HG03025 (cell line): ENCODE data around the gene VGLL4.

Source experiments
- ATAC-seq: cut with Tn5 transposase; IDR thresholded peaks from one replicate; pipeline ENCODE4 v1.9.1; 2021; ENCODE audit warnings: mild to moderate bottlenecking, moderate library complexity; ENCODE audit not compliant: unreplicated experiment, low FRiP score

Gene VGLL4

DNA sequence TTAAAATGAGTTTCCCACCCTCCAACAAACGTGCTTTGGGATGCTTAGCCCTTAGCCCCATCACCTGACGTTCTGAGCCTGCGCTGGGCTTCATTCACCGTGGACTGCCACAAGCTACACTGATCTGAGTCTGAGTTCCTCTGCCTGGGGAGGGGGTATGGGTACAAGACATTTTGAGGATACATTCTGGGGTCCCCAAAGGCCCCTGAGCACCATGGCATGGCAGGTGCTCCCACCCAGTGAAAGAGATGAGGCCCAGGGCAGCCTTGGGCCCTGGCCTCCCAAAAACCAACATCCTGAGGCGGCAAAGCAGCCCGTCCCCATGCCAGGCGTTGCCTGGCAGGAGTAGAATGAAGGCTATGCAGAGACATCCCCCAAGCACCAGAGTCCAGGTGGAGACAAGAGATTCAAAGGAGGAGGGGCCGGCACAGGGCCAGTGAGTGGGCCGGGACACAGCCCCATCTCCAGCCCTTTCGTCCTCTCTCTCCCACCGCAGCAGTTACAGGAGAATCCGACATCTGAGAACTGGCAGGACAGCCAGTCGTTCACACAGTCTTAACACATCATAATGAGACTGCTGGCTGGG lies 74.5 kb downstream of the VGLL4 start:
- no peak for ATAC-seq

DNA sequence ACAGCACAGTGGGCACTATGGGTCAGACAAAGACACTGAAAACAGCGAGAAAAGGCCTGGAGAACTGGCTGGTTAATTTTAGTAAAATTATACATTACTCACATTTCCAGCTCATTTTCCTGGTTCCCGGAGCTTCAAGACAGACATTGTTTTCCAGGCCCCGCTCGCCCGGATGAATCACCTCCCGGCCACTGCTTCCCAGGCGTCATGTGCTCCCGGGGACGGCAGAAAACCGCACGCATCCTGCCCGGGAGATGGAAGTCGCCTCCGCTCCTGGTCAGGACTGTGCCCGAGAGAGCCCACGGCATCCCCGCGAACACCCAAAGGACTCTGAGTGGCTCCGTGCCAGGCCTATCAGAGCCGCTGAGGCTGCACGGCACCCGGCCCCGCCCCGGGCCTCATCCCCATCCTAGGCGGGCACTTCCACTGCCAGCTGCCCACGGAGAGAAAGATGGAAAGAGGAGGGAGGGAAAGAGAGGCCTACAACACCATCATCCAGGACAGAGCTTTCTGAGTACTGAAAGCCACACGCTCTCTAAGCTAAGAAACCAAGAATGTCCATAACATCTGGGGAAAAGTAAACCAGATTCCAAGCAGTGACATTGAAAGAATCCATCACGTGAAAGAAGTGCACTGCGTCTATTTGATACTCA lies 75.1 kb downstream of the VGLL4 start:
- no peak for ATAC-seq

DNA sequence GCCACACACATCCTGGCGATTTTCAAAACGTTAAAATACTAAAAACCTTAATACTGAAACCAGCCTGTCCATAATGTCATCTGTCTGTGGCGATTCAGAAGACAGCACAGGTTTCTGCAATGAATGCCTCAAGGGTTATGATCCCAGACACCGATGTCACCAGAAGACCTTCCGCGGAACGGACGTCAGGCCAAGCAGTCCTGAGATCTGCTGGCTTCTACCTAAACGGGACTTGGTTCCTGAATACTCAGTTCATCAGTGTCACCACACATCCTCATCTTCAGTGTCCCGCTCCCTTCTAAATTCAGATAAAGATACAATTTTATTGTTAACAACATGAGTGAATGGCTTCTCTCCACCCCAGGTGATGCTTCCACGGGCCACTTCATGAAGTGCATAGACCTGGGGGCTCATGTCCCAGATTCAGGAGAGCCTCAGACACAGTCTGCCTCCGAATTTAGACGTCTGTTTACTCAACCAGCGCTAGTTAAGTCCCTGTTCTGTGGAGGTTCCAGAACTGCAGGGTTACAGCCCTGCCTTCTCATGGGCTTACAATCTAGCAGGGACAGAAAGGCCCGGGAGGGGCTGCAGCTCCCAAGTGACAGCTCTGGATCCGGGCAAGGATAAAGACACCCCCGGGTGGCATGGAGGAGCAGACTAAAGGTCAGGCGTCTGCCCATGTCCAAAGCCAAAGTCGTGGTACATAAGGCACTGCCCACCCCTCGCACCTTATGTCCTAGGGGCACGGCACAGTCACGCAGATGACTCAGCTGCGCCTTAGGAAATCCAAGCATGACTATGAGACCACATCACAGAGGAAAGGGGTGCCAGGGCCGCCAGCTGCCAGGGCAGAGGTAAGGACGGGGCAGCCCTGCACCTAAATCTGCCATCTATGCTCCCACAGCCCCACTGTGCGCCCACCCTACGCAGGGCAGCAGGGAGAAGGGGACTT lies 75.9 kb downstream of the VGLL4 start:
- ATAC-seq: no peak

DNA sequence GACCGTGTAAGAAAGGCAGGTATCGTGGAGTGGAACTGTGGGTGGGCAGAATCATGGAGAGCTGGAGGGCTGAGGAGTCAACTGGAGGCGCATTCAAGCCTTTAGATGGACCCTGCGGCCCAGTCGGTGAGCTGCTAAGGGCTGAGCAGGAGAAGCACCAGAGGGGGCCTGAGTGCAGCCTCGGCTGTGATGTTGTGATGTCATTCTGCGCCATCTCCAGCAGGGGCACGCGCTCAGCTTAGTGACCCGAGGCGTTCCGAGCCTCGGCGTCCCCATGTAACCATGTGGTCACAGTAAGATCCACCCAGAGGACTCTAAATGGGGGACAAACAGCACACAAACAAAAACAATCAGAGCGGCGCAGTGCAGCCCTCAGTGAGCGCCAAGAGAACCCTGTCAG lies 76.8 kb downstream of the VGLL4 start:
- no peak for ATAC-seq

DNA sequence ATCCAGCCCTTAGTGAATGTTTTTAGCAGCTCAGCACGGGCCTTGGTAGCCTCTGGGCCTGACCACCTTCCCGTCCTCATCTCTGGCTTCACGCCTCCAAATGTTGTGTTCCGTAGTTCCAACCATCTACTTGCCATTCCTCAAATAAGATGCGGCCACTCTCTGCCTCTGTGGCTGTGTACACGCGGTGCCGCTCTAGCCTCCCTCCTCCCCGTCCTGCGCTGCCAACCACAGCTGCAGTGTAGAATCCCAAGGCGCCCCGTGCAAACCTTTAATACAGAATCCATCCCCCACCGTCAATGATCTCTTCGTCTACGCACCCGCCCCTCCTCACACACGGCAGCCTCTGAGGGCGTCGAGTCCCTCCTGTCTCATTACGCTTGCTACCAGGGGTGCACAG lies 77.2 kb downstream of the VGLL4 start:
- no peak for ATAC-seq

DNA sequence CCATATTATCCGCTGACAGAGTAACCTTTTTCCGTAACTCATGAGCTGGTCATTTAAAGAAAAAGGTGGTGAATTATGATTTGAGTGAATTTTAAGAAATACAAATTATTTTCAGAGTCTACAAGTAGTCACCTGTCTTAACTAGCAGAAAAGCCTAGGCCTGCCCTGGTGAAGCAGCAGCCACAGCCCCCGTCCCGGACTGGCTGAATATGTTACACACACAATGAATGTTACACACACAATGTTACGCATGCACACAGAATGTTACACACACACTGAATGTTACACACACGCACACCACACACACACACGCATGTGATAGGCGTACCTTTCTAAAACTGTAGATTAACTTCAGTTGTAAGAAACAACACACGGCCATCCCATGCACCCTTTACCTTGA lies 77.8 kb downstream of the VGLL4 start:
- no peak for ATAC-seq

DNA sequence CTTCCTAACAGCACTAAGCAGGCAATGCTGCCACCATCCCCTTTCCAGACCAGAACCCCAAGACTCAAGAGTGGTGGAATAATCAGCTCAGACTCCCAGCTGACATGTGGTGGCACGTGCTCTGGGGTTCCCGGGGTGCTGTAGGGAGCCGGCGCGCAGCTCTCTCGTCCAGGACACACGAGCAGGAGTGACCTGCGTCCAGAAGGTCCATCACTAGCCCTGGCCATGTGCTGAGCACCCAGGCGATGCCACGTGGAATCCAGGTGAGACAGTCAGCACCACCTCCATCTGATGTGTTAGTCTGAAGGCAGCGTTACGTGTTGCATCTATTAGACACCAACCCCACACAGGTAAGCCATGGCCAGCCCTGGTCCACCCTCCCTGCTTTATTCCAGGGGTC lies 78.2 kb downstream of the VGLL4 start:
- no peak for ATAC-seq

DNA sequence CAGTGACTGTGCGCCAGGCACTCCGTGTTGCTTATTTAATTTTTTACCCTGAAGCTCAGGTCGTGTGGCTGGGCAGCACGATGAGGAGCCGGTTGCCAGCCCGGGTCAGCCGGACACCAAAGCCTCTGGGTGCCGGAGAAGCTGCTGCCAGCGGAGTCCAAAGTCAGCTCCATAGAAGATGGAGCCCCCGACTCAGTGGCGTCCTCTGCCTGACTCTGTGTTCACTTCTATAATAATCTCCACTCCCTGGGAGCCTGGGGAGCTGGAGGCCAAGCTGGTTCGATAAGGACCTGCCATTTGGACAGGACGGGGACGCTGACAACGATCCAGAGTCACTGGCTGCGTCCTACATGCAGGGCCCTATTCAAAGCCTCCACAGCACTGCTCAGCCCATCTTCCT lies 78.6 kb downstream of the VGLL4 start:
- ATAC-seq: no peak

DNA sequence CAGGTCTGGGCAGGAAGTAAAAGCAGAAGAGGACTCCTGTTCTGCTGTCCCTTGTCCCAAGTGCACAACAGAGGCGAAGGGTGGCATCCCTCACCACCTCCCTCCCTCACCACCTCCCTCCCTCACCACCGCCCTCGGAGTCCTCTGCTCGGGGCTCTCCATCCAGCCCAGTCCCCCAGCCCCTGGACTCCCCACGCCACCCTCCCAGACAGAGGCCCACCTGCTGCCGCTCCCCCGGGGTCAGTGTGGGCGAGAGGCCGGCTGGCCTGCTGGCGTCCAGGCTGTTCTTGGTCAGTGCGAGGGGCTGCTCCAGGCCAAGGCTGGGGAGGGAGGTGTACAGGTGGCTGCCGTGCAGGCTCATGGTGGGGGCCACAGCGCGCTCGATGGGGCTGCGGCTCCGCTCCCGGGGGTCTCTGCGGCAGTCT lies 79.1 kb downstream of the VGLL4 start:
- ATAC-seq: no peak

DNA sequence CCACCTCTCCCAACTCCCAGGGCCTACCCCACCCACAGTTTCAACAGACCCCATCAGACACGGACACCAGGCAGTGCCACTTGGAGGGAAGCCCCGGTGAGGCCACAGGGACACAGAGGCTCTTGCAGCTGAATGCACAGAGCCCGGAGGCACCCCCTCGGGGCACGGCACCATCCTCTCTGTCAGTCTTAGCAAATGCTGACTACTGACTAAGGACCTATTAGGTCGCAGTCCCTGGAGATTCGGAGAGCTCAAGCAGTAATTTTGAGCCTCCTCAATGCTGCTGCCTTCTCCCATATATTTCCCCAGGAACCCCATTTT lies 79.9 kb downstream of the VGLL4 start:
- ATAC-seq: no peak

DNA sequence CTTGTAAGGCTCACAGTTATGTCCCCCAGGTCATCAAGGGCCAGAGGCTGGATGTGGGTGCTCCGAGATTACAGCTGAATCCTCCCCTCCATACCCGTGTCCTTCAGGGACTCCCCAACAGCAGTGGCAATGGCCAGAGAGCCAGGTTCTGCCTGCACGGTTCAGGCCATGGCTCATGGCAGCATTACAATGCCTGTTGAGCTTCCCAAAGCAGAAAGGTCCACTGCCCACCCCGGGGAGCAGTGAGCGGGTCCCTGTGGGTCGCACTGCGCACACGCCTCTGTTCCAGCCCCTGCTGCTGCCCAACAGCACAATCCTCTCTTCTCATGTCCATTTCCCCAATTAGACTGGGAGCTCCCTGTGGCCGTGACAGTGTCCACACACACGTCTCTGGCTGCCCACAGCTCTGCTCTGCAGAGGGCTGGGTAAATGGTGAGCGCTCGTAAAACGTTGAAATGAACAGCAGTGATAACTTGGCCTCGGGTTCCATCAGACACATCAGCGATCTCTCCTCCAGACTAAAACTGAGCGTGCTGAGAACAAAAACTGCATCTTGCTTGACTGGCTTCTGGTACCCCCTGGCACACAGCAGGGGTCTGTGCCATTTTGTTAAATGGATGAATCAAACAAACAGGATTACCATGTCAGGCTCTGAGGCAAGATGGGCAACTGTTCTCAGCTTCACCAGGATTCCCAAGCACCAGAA lies 80.4 kb downstream of the VGLL4 start:
- ATAC-seq: no peak

DNA sequence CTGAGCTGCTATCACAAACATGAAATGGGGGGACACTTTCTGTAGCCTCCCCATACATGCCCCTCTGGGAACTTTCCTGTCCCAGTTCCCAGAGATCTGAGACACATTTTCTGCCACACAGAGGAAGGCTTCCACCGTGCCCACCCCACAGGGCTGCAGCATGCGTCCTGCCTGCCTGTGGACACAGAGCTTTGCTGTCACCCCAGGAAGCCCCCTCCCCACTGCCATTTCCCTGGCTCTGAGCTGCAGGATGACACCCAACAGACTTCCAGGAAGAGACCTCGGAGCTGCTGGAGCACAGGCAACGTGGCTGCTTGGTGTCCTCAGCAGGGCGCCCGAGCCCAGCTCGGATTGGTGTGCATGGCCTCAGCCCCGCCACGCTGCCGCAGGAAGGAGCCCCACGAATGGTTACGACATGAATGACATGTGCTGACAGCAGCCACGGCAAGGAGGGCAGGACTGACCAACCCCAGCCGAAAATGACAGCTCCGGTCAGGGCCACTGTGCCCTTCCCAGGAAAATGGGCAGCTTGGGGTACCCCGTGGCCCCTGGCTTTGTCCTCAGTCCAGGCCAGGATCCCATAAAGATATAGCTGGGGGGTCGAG lies 81.3 kb downstream of the VGLL4 start:
- no peak for ATAC-seq

DNA sequence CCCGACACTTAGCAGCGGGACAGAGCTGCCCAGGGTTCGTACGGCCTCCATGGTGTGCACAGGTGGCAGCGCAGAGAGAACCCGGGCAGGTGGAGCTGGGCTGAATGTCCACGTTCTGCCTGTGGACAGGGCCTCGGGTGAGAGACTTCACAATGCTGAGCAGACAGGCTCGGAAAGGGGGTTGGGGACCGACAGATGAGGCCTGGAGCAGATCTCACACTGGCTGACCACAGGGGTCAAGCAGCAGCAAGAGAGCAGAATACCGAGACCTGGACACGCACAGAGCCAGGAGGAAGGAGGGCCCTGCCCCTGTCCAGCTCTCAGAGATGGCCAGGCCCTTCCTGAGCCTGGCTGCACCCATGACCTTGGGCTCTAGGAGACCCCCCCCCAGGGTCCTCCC lies 83.0 kb downstream of the VGLL4 start:
- ATAC-seq: no peak

DNA sequence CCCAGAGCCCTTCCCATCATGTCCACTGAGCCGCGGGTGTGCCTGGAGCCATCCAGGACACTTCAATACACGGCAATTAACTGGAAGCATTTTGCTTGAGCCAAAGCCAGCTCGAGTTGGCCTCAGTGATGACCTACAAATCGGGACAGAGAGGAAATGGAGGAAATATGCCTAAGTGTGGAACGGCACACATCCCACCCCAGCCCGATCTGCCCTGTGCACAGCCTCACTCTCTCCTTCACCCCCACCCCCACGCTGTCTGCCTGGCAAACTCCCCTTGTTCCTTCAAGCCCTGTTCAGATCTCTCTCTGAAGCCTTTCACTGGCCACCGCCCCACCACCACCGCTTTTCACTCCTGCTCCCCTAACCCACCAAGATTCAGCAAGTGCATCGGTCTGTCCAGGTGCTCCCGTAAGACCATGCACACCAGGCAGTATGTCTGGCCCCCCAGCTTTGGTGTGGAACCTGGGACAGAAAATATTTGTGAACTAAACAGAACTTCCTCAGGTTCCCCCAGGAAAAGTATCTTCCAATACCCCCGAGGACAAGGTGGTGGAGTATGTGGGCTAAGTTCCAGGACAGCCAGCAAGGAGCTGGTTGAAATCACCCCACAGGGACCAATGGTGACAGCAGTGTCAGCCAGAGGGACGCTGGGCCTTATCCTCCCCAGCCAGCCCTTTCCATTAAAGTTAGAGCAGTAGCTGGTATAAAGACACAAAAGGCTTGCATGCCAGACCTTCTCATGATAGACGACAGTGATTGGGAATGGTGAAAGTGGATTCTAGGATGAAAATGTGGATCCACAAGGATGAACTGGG lies 83.7 kb downstream of the VGLL4 start:
- ATAC-seq: no peak

DNA sequence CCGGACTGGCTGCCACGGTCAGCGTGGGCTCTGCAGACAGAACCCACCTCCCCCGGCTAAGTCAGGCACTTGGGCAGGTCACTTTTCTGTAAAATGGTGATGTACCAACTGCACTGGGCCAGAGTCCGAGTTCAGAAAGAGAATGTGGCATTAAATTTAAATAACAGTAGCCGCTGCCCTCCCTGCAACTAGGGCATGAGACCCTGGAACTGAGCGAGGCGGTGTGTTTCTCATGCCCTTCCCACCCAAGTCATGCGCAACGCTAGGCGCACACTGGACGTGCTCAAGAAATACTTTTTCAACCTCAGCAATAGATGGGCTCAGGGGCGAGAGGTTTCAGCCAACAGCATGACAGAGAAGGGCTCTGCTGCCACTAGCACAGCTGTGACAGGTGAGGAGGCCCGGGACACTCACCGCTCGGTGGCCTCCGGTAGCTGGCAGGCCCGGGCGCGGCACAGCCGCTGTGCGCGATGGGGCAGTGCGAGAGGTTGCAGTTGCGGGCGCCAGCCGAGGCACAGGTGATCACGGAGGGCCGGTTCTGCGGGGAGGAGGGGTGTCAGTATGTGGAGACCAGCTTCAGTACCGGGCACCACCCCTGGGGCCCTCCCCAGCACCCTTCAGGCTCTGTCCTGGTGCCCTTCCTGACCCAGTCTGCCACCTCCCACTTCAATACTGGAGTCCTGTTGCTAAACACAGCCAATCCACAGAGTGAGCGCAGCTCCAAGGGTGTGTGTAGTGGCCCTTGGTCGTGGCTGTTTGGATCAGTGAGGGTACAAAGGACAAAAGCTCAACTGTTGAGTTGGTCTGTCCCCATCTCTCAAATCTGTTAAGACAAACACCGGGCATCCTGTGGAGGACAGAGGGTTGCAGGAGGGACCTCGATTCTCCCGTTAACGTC lies 84.5 kb downstream of the VGLL4 start:
- no peak for ATAC-seq

DNA sequence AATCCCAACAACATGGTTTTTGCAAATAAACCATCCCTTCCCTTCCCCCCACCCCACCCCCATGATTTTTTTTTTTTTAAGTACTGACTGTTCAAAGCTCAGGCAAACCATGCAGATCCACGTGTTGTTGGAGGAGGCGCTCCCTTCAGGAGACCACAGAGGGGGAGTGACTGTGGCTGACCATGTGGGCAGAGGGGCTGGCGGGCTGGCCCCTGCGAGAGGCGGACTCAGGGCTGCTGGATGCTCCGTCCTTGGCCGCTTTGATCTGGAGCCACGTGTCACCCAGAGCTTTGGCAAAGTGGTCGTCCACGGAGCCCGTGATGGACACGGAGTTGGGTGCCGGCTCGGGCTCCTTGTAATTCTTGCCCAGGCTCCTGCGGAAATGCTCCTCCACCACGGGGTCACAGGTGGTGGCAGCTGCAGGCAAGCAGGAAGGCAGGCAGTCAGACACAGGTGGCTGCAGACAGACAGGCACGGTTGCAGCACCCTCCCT lies 85.3 kb downstream of the VGLL4 start:
- ATAC-seq: no peak

DNA sequence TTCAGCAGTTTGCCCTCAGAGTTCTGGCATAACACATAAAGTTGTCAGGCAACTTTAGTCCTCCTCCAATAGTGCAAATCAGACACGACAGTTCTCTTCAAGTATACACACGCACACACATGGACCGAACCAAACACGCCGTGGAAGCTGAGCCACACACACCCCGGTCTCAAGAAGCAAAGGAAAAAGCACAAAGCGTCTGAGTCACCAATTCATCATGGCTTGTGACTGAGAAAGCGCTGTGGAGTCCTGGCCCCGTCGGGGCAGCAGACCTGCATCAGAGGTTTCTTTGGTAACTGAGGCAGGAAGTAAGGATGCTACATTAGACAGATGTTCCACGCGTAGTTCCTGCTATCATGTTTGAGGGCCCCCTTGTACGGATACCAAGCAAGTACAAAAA lies 85.7 kb downstream of the VGLL4 start:
- no peak for ATAC-seq

DNA sequence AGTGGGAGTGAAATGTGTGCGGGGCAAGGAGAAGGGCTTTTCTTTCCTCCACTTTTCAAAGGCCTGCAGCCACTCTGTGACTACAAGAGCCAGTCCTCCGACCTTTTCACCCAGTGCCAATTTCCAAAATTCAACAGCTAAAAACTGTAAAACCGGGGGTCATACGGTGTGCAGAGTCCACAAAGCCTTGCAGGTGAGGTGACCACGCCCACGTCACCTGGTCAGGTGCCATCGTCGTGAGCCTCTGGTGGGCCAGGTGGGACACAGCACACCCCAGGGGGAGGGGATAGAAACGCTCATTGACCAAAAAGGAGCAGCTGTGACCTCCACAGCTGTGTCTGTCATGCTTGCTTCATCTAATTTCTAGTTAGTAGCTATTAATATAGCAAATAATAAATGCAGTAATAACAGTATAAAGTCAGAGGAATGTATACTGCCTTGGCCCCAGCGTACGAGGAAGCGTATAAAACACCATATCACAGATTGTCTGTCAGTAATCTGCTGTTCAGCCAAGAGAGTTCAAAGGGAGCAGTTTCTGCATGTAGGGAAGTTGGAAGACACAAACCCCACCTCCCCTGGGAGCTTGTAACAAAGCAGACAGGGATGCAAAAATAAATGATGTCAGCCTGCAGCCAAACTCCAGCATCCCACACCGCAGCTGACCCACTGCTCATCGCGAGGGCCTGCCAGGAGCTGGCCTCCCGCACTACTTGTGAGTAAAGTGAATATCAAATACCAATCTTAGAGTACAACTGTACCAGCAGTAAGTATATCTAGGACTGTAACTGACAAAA lies 86.7 kb downstream of the VGLL4 start:
- no peak for ATAC-seq
